Uterus (tissue), 4 donors: ENCODE data around the gene LRP3. TPM values are rescaled to one million over a fixed set of nuclear protein-coding genes. Genes with fewer than 3 reads are reported as not detected.

Experiments used
- DNase-seq, 2 donors: peaks; one replicate each; pipeline ENCODE4 v3.0.0-alpha.2; 2019 to 2020
- H3K27ac ChIP-seq, 2 donors: fragments of 200-600 bp; sonication (generic); 1 replicate in 1 of 2; 2 replicates in 1 of 2; pipeline ENCODE4 v1.5.1; 2016 to 2018
- H3K27me3 ChIP-seq, 2 donors: fragments of 200-600 bp; sonication (generic); one replicate each; pipeline ENCODE4 v1.5.1; 2018 to 2019; ENCODE audit warnings: control low read depth in 1 of 2
- H3K36me3 ChIP-seq, 2 donors: fragments of 200-600 bp; sonication (generic); one replicate each; pipeline ENCODE4 v1.5.1; 2019; ENCODE audit warnings: control low read depth in 1 of 2
- H3K4me1 ChIP-seq, 2 donors: fragments of 200-600 bp; sonication (generic); one replicate each; pipeline ENCODE4 v1.5.1; 2018 to 2019; ENCODE audit warnings: control low read depth in 1 of 2
- H3K4me3 ChIP-seq, 2 donors: fragments of 200-600 bp; sonication (generic); 1 replicate in 1 of 2; 2 replicates in 1 of 2; pipeline ENCODE4 v1.5.1; 2018 to 2019; ENCODE audit warnings: mild to moderate bottlenecking in 1 of 2
- H3K9me3 ChIP-seq, 2 donors: fragments of 200-600 bp; sonication (generic); one replicate each; pipeline ENCODE4 v1.5.1; 2019; ENCODE audit warnings: control low read depth in 1 of 2
- CTCF ChIP-seq, 4 experiments: fragments of 200-600 bp in 2 of 4; fragments of 450-650 bp in 2 of 4; sonication (generic) in 2 of 4; IDR thresholded peaks; one replicate each; pipeline ENCODE4 v1.5.1; 2016 to 2019; ENCODE audit warnings: antibody characterized with exemption in 4 of 4, mild to moderate bottlenecking in 2 of 4, moderate library complexity in 1 of 4
- POLR2A ChIP-seq, 2 donors: fragments of 450-650 bp; IDR thresholded peaks; one replicate each; pipeline ENCODE4 v1.6.1; 2016; ENCODE audit warnings: antibody characterized with exemption in 2 of 2, mild to moderate bottlenecking in 1 of 2, moderate library complexity in 1 of 2
- intact Hi-C: fragments of 100-400 bp; cut with DNase I; formaldehyde crosslinking; loops from one replicate; pipeline ENCODE4 v1.15.1; 2023; ENCODE audit warnings: low total_unique reads
- total RNA-seq, 4 donors: library from RNA; depleted of rRNA in 3 of 4; stranded (reverse); fragments of >200 nt in 3 of 4; gene quantifications; one replicate each; pipeline versions ENCODE4 v1.1.0 to v1.2.4, GENCODE V29; 2014 to 2023
- donor health status: DM: yes; HTN: yes; CAD: no.

Gene LRP3
- total RNA-seq, 4 donors from 2014 or later, result 5.9 to 26.9 (median 23.3) TPM

DNA sequence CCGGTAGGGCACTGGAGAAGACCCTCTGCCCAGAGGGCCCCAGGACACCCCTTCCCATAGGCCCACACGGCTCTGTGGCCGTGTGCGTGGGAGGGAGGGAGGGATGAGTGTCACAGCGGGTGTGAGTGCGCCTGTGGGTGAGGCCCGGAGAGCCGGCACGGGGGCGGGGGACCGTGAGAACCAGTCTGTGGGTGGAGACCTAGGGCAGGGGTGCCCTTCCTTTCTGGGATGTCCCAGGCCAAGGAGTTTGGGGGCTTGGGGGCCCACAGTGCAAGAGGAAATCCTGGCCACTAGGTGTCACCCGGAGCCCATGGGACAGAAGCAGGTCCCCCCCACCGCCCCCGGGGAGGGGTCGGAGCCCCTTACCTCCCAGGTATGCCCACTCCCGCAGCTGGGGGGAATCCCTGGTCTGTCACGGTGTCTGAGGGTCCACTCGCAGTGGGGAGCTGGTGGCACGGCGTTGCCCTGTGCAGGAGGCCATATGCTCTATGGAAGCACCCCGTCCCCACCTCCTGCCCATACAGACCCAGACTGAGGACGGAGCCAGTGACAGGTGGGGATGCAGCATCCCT is 47.5 kb downstream of the LRP3 start:
- H3K36me3 ChIP-seq, result no peaks in the 10 kb centered on the region
- H3K9me3 ChIP-seq, result peaks cover 0 to 6% of the 10 kb centered on the region in 2 donors
- H3K4me3 ChIP-seq, result no peak overlapping the region
- intact Hi-C loops, result loop anchor here (2.0 kb wide), 1 partner anchor 165 kb away; no protein-coding TSS in a partner anchor
- H3K27me3 ChIP-seq, result no peaks in the 10 kb centered on the region
- peak; percentile 78 to 83 (median 80) for TF ChIP-seq CTCF (IDR thresholded peaks at IDR 0.05)
- no peak for TF ChIP-seq POLR2A (IDR thresholded peaks at IDR 0.05)
- DNase-seq, result peak; percentile 27 to 28
- peaks cover 0 to 5% of the 10 kb centered on the region in 2 donors for H3K4me1 ChIP-seq
- H3K27ac ChIP-seq, result no peak overlapping the region

DNA sequence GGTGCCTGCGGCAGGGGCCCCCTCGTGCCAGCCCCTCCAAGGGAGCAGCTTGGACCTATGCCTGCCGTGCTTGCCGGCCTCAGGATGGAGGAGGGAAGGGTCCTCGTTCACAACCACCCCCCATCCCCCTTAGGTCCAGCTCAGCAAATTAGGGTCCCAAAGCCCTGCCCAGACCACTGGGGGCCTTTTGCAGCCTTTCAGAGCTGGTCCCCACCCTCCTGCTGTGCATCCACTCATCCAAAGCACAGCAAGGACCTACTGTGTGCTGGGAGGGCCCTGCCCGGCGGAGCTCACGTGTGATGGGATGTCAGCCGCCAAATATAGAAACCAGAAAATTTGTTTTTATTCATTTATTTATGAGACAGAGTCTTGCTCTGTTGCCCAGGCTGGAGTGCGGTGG is 48.0 kb downstream of the LRP3 start:
- DNase-seq, result no peak
- H3K27me3 ChIP-seq, result no peaks in the 10 kb centered on the region
- intact Hi-C loops, result no loop called here
- H3K4me3 ChIP-seq, result no peak overlapping the region
- H3K9me3 ChIP-seq, result peaks cover 0 to 6% of the 10 kb centered on the region in 2 donors
- no peak for TF ChIP-seq CTCF (IDR thresholded peaks at IDR 0.05)
- no peaks in the 10 kb centered on the region for H3K36me3 ChIP-seq
- peaks cover 0 to 5% of the 10 kb centered on the region in 2 donors for H3K4me1 ChIP-seq
- no peak overlapping the region for H3K27ac ChIP-seq

DNA sequence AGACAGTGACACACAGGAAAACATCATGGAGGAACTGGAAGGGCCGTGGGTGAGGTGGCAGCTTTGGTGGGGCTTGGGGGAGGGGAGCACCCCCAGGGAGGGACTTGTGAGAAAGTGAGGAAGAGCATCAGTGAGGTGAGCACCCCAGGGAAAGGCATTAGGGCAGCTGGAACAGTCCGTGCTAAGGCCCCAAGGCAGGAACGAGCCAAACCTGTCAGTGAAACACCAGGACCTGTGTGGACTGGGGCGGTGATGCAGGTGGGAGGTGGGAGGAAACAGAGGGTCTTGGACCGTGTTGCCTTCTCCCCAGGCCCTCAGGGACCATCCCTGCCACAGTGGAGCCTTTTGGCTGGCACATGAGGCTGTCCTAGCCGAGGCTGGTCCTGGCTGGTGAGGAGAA is 48.8 kb downstream of the LRP3 start:
- Histone ChIP-seq H3K36me3 (no peaks in the 10 kb centered on the region), H3K9me3 (peaks cover 0 to 6% of the 10 kb centered on the region in 2 donors), H3K27ac (no peak overlapping the region), H3K4me1 (peaks cover 0 to 5% of the 10 kb centered on the region in 2 donors), H3K27me3 (no peaks in the 10 kb centered on the region), H3K4me3 (no peak overlapping the region)
- intact Hi-C loops, result no loop called here
- no peak for DNase-seq
- no peak for TF ChIP-seq CTCF (IDR thresholded peaks at IDR 0.05)
- TF ChIP-seq POLR2A (IDR thresholded peaks at IDR 0.05), result no peak

DNA sequence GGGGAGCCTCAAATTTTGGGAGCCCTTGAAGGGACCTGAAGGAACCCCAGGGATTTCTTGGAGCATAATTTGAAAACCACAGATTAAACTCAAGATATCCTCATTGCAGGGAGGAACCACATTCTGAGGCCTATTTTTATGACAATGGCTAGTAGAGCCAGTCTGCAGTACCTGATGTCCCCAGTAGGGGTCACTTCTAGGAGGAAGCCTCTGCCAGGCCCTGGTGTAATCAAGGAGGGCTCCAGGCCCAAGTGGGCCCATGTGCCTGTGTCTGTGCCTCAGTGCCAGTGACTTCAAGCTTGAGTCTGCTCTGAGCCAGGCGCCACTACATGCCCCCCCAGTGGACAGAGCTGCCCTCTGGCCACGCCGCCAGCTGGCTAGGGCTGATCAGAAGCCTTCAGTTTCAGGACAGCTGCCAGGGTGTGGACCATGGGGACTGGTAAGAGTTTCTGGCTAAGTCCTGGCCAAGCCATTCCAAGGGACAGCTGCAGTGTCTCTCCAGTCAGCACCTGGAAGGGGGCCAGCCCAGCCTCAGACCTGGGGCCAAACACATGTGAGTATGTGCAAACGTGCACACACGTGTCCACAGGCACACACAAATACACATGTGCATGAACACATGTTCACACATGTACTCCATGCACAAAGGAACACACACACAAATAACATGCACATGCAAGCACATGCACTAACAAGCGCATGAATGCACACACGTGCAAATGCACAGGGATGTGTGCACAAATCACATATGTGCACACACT is 52.0 kb downstream of the LRP3 start:
- TF ChIP-seq POLR2A (IDR thresholded peaks at IDR 0.05), result no peak
- no peak for TF ChIP-seq CTCF (IDR thresholded peaks at IDR 0.05)
- peaks cover 0 to 5% of the 10 kb centered on the region in 2 donors for H3K4me1 ChIP-seq
- H3K4me3 ChIP-seq, result no peak overlapping the region
- H3K9me3 ChIP-seq, result peaks cover 0 to 6% of the 10 kb centered on the region in 2 donors
- intact Hi-C loops, result no loop called here
- no peaks in the 10 kb centered on the region for H3K27me3 ChIP-seq
- no peaks in the 10 kb centered on the region for H3K36me3 ChIP-seq
- no peak overlapping the region for H3K27ac ChIP-seq
- DNase-seq, result no peak

GRCh38 chr19:33246709-33247440 is 52.7 kb downstream of the LRP3 start:
- DNase-seq, result no peak
- Histone ChIP-seq H3K4me3 (no peak overlapping the region), H3K9me3 (peaks cover 0 to 6% of the 10 kb centered on the region in 2 donors), H3K27me3 (no peaks in the 10 kb centered on the region), H3K27ac (no peak overlapping the region), H3K36me3 (no peaks in the 10 kb centered on the region), H3K4me1 (no peaks in the 10 kb centered on the region)
- intact Hi-C loops, result no loop called here
- TF ChIP-seq POLR2A (IDR thresholded peaks at IDR 0.05) (no peak), CTCF (IDR thresholded peaks at IDR 0.05) (no peak)
